ENCODE data around the gene NME7.

- TF ChIP-seq CTCF (conservative IDR thresholded peaks at IDR 0.05; ENCODE audit: low read length) = no peak
- TF ChIP-seq EZH2phosphoT487 (IDR thresholded peaks at IDR 0.05; ENCODE audit: borderline replicate concordance) = no peak
These were observed 26.7 kb downstream of the NME7 start for GRCh38 chr1:169340882-169341281.

Data from Loucy (cell line).